Neural cell (in vitro differentiated cells): ENCODE measurements around the gene AGAP5.
"Not testable (repeated sequence)": the region's sequence is repeated elsewhere in the genome, so short reads cannot be mapped to it uniquely, and the experiment has no call there.

ENCODE experiments used
- EP300 ChIP-seq: fragments of 450-650 bp; conservative IDR thresholded peaks from 2 replicates; pipeline ENCODE4 v1.6.1; 2014; ENCODE audit warnings: antibody characterized with exemption, mild to moderate bottlenecking, moderate library complexity; ENCODE audit not compliant: poor library complexity, severe bottlenecking
- TF ChIP-seq, protein P1 (sequence below): fragments of 450-650 bp; IDR thresholded peaks from 2 replicates; pipeline ENCODE4 v1.5.1; 2014; ENCODE audit warnings: antibody characterized with exemption, mild to moderate bottlenecking, moderate library complexity; ENCODE audit not compliant: poor library complexity, severe bottlenecking

DNA sequence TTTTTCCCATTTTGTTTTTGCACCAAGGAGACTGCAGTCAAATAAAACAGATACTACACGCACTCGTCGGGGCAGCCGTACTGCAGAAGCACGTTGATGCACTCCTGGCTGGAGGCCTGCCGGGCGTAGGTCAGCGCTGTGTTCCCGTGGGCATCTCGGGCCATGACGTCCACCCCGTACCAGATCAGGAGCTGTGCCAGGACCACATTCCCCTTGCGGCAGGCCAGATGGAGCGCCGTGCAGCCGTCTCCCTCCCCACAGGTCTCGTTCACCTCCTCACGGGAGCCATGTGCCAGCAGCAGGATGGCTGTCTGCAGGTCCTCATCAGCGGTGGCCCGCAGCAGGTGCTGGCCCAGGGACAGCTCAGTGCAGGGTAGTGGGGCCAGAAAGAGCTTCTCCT lies 23.4 kb downstream of the AGAP5 start:
- TF ChIP-seq EP300, result not testable (repeated sequence)
- TF ChIP-seq, protein P1, sequence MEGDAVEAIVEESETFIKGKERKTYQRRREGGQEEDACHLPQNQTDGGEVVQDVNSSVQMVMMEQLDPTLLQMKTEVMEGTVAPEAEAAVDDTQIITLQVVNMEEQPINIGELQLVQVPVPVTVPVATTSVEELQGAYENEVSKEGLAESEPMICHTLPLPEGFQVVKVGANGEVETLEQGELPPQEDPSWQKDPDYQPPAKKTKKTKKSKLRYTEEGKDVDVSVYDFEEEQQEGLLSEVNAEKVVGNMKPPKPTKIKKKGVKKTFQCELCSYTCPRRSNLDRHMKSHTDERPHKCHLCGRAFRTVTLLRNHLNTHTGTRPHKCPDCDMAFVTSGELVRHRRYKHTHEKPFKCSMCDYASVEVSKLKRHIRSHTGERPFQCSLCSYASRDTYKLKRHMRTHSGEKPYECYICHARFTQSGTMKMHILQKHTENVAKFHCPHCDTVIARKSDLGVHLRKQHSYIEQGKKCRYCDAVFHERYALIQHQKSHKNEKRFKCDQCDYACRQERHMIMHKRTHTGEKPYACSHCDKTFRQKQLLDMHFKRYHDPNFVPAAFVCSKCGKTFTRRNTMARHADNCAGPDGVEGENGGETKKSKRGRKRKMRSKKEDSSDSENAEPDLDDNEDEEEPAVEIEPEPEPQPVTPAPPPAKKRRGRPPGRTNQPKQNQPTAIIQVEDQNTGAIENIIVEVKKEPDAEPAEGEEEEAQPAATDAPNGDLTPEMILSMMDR, result not testable (repeated sequence)
